Gastrocnemius medialis (tissue), 4 donors: ENCODE data around the gene ARHGAP12.

Experiments used
- CTCF ChIP-seq, 5 experiments: fragments of 450-650 bp in 3 of 5; fragments of 200-600 bp in 2 of 5; sonication (generic) in 2 of 5; IDR thresholded peaks in 4 of 5; conservative IDR thresholded peaks in 1 of 5; 1 replicate in 4 of 5; 2 replicates in 1 of 5; pipeline ENCODE4 v1.5.1; 2016 to 2019; ENCODE audit warnings: antibody characterized with exemption in 5 of 5, mild to moderate bottlenecking in 3 of 5, moderate library complexity in 3 of 5
- POLR2A ChIP-seq, 2 donors: fragments of 450-650 bp; IDR thresholded peaks; one replicate each; pipeline ENCODE4 v1.6.1; 2017; ENCODE audit warnings: antibody characterized with exemption in 2 of 2, mild to moderate bottlenecking in 2 of 2, moderate library complexity in 2 of 2

DNA sequence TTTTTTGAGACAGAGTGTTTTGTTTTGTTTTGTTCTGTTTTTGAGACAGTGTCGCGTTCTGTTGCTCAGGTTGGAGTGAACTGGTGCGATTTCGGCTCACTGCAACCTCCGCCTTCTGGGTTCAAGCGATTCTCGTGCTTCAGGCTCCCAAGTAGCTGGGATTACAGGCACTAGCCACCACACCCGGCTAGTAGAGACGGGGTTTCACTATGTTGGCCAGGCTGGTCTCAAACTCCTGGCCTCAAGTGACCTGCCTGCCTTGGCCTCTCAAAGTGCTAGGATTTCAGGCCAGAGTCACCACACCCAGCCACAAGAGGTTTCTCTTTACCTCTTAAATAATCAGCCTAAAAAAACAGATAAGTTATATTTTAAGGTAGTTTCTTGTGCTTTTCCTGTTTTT is 8.7 kb upstream of the ARHGAP12 start:
- no peak for TF ChIP-seq CTCF (IDR thresholded peaks at IDR 0.05 in 4 of 5, conservative IDR thresholded peaks at IDR 0.05 in 1 of 5)
- TF ChIP-seq POLR2A (IDR thresholded peaks at IDR 0.05), result no peak
